ENCODE data around the gene OXA1L.
"Not testable (repeated sequence)": the region's sequence is repeated elsewhere in the genome, so short reads cannot be mapped to it uniquely, and the experiment has no call there.

OXA1L gene

DNA sequence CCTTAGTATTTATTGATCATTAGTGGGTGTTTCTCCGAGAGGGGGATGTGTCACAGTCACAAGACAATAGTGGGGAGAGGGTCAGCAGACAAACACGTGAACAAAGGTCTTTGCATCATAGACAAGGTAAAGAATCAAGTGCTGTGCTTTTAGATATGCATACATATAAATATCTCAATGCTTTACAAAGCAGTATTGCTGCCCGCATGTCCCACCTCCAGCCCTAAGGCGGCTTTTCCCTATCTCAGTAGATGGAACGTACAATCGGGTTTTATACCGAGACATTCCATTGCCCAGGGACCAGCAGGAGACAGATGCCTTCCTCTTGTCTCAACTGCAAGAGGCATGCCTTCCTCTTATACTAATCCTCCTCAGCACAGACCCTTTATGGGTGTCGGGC lies 41.6 kb upstream of the OXA1L start:
- not testable (repeated sequence) for H3K4ac ChIP-seq (ENCODE audit: low read depth, low read length); H2AK5ac ChIP-seq (ENCODE audit: low read length); H3K27ac ChIP-seq (ENCODE audit: low read depth, low read length); H3K18ac ChIP-seq (ENCODE audit: low read length); H3K14ac ChIP-seq (ENCODE audit: low read length); H4K8ac ChIP-seq (ENCODE audit: low read depth, low read length); H2AFZ ChIP-seq (ENCODE audit: insufficient read depth, low read length, poor library complexity); H4K91ac ChIP-seq (ENCODE audit: low read depth, low read length); H3K36me3 ChIP-seq (ENCODE audit: control insufficient read depth in 1 of 2, insufficient read depth in 2 of 2, low read length in 2 of 2); H3K4me1 ChIP-seq (ENCODE audit: control insufficient read depth in 1 of 2, insufficient read depth in 2 of 2, low read length in 2 of 2); H2BK12ac ChIP-seq (ENCODE audit: low read length); H4K12ac ChIP-seq (ENCODE audit: low read depth, low read length); H3K9ac ChIP-seq (ENCODE audit: low read length); H3K4me3 ChIP-seq (ENCODE audit: low read depth, low read length); H3K4me2 ChIP-seq (ENCODE audit: low read length); H3K9me3 ChIP-seq (ENCODE audit: insufficient read depth, low read depth, low read length); H2BK5ac ChIP-seq (ENCODE audit: low read depth, low read length, poor library complexity); H3K79me1 ChIP-seq (ENCODE audit: low read length); H3K79me2 ChIP-seq (ENCODE audit: control insufficient read depth, insufficient read depth, low read length, poor library complexity); H3K27me3 ChIP-seq (ENCODE audit: insufficient read depth, low read length); H3K23ac ChIP-seq (ENCODE audit: low read length); H2BK120ac ChIP-seq (ENCODE audit: insufficient read depth, low read length, poor library complexity)
- no CpG with 5 or more reads among the region's 8 CpGs for WGBS (ENCODE audit: extremely low coverage, insufficient coverage, insufficient read length)
- DNase-seq: peak; percentile 52 to 54

DNA sequence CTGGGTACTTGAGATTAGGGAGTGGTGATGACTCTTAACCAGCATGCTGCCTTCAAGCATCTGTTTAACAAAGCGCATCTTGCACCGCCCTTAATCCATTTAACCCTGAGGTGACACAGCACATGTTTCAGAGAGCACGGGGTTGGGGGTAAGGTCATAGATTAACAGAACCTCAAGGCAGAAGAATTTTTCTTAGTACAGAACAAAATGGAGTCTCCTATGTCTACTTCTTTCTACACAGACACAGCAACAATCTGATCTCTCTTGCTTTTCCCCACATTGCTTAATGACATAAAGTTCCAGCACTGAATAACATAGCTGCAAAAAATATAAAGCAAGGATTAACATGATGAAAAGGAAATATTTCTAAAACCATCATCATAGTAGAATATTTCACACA lies 41.1 kb upstream of the OXA1L start:
- H3K27ac ChIP-seq (ENCODE audit: low read depth, low read length): not testable (repeated sequence)

DNA sequence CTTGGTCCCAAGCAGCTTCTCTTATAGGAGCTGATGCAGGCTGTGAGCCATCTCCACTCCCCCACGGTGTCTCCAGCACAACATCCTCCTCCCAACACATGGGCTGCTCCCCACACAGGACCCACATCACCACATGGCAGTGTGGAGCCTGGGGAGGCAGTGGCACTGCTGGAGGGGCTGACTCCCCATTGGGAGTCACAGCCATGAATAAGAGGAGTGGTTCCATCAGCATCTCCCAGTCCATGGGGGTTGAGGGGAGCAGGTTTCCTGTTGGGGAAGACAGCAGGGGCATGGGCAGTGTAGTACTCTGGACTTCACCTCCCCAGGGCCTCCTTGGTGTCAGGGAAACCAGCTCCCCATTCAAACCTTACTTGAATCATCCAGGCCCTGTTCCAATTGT lies 40.5 kb upstream of the OXA1L start:
- H3K4ac ChIP-seq (ENCODE audit: low read depth, low read length): no peak overlapping the region
- no peaks in the 10 kb centered on the region for H3K4me1 ChIP-seq (ENCODE audit: control insufficient read depth in 1 of 2, insufficient read depth in 2 of 2, low read length in 2 of 2)
- no peak overlapping the region for H3K9ac ChIP-seq (ENCODE audit: low read length)
- H3K4me2 ChIP-seq (ENCODE audit: low read length): no peak overlapping the region
- no peak overlapping the region for H2BK5ac ChIP-seq (ENCODE audit: low read depth, low read length, poor library complexity)
- no peak overlapping the region for H2BK120ac ChIP-seq (ENCODE audit: insufficient read depth, low read length, poor library complexity)
- H3K14ac ChIP-seq (ENCODE audit: low read length): no peak overlapping the region
- H3K23ac ChIP-seq (ENCODE audit: low read length): no peak overlapping the region
- H4K12ac ChIP-seq (ENCODE audit: low read depth, low read length): no peak overlapping the region
- DNase-seq: no peak
- WGBS (ENCODE audit: extremely low coverage, insufficient coverage, insufficient read length): no CpG with 5 or more reads among the region's 1 CpG
- no peak overlapping the region for H2AK5ac ChIP-seq (ENCODE audit: low read length)
- H3K4me3 ChIP-seq (ENCODE audit: low read depth, low read length): no peak overlapping the region
- H3K79me1 ChIP-seq (ENCODE audit: low read length): no peaks in the 10 kb centered on the region
- H3K9me3 ChIP-seq (ENCODE audit: insufficient read depth, low read depth, low read length): peaks cover 7% of the 10 kb centered on the region
- H3K79me2 ChIP-seq (ENCODE audit: control insufficient read depth, insufficient read depth, low read length, poor library complexity): no peaks in the 10 kb centered on the region
- H3K27me3 ChIP-seq (ENCODE audit: insufficient read depth, low read length): no peaks in the 10 kb centered on the region
- no peaks in the 10 kb centered on the region for H3K36me3 ChIP-seq (ENCODE audit: control insufficient read depth in 1 of 2, insufficient read depth in 2 of 2, low read length in 2 of 2)
- no peak overlapping the region for H2AFZ ChIP-seq (ENCODE audit: insufficient read depth, low read length, poor library complexity)
- no peak overlapping the region for H3K18ac ChIP-seq (ENCODE audit: low read length)
- H3K27ac ChIP-seq (ENCODE audit: low read depth, low read length): no peak overlapping the region
- no peak overlapping the region for H2BK12ac ChIP-seq (ENCODE audit: low read length)
- no peak overlapping the region for H4K8ac ChIP-seq (ENCODE audit: low read depth, low read length)
- H4K91ac ChIP-seq (ENCODE audit: low read depth, low read length): no peak overlapping the region

More for the DNA sequence above, 41.1 kb upstream of the OXA1L start:
- H4K8ac ChIP-seq (ENCODE audit: low read depth, low read length); H3K27me3 ChIP-seq (ENCODE audit: insufficient read depth, low read length); H3K18ac ChIP-seq (ENCODE audit: low read length); DNase-seq; H4K91ac ChIP-seq (ENCODE audit: low read depth, low read length); H2AK5ac ChIP-seq (ENCODE audit: low read length); H2BK12ac ChIP-seq (ENCODE audit: low read length); H3K79me1 ChIP-seq (ENCODE audit: low read length); H2AFZ ChIP-seq (ENCODE audit: insufficient read depth, low read length, poor library complexity); H3K4me3 ChIP-seq (ENCODE audit: low read depth, low read length); H3K79me2 ChIP-seq (ENCODE audit: control insufficient read depth, insufficient read depth, low read length, poor library complexity); H3K23ac ChIP-seq (ENCODE audit: low read length); H3K9ac ChIP-seq (ENCODE audit: low read length); H3K9me3 ChIP-seq (ENCODE audit: insufficient read depth, low read depth, low read length); H3K14ac ChIP-seq (ENCODE audit: low read length); H4K12ac ChIP-seq (ENCODE audit: low read depth, low read length); H3K4ac ChIP-seq (ENCODE audit: low read depth, low read length); H3K4me1 ChIP-seq (ENCODE audit: control insufficient read depth in 1 of 2, insufficient read depth in 2 of 2, low read length in 2 of 2); H3K36me3 ChIP-seq (ENCODE audit: control insufficient read depth in 1 of 2, insufficient read depth in 2 of 2, low read length in 2 of 2); H2BK120ac ChIP-seq (ENCODE audit: insufficient read depth, low read length, poor library complexity); H2BK5ac ChIP-seq (ENCODE audit: low read depth, low read length, poor library complexity); H3K4me2 ChIP-seq (ENCODE audit: low read length): not testable (repeated sequence)
- no CpG with 5 or more reads among the region's 3 CpGs for WGBS (ENCODE audit: extremely low coverage, insufficient coverage, insufficient read length)

DNA sequence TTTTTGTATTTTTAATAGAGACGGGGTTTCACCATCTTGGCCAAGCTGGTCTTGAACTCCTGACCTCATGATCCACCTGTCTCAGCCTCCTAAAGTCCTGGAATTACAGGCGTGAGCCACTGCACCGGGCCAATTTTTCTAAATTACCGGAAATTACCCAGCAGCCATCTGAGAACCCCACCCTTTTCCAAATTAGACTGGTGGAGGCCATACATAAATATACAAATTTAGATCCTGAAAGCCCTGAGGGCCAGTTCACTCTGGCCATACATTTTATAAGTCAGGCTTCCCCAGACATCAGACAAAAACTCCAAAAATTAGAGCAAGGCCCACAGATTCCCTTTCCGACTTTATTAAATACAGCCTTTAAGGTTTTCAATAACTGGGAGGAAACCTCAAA lies 34.4 kb upstream of the OXA1L start:
- H3K27me3 ChIP-seq (ENCODE audit: insufficient read depth, low read length); H2AFZ ChIP-seq (ENCODE audit: insufficient read depth, low read length, poor library complexity); H4K8ac ChIP-seq (ENCODE audit: low read depth, low read length); H3K18ac ChIP-seq (ENCODE audit: low read length); H3K23ac ChIP-seq (ENCODE audit: low read length); H4K91ac ChIP-seq (ENCODE audit: low read depth, low read length); H4K12ac ChIP-seq (ENCODE audit: low read depth, low read length); H3K27ac ChIP-seq (ENCODE audit: low read depth, low read length); H3K14ac ChIP-seq (ENCODE audit: low read length); H2AK5ac ChIP-seq (ENCODE audit: low read length); H2BK12ac ChIP-seq (ENCODE audit: low read length); H3K79me2 ChIP-seq (ENCODE audit: control insufficient read depth, insufficient read depth, low read length, poor library complexity); H3K9ac ChIP-seq (ENCODE audit: low read length); H3K4me3 ChIP-seq (ENCODE audit: low read depth, low read length); H3K9me3 ChIP-seq (ENCODE audit: insufficient read depth, low read depth, low read length); H2BK5ac ChIP-seq (ENCODE audit: low read depth, low read length, poor library complexity); H3K4me2 ChIP-seq (ENCODE audit: low read length); H3K79me1 ChIP-seq (ENCODE audit: low read length); H3K4ac ChIP-seq (ENCODE audit: low read depth, low read length); H2BK120ac ChIP-seq (ENCODE audit: insufficient read depth, low read length, poor library complexity); H3K36me3 ChIP-seq (ENCODE audit: control insufficient read depth in 1 of 2, insufficient read depth in 2 of 2, low read length in 2 of 2); H3K4me1 ChIP-seq (ENCODE audit: control insufficient read depth in 1 of 2, insufficient read depth in 2 of 2, low read length in 2 of 2): not testable (repeated sequence)
- WGBS (ENCODE audit: extremely low coverage, insufficient coverage, insufficient read length): no CpG with 5 or more reads among the region's 5 CpGs
- peak in 1 of 2 donors; percentile 18 for DNase-seq

Measured in trophoblast cell (in vitro differentiated cells and primary cell).